GM21526 (cell line): ENCODE results near the gene SPIRE2.

Experiments used
- ATAC-seq: cut with Tn5 transposase; IDR thresholded peaks from one replicate; pipeline ENCODE4 v1.9.1; 2021; ENCODE audit warnings: moderate library complexity; ENCODE audit not compliant: unreplicated experiment, low FRiP score

The SPIRE2 gene

DNA sequence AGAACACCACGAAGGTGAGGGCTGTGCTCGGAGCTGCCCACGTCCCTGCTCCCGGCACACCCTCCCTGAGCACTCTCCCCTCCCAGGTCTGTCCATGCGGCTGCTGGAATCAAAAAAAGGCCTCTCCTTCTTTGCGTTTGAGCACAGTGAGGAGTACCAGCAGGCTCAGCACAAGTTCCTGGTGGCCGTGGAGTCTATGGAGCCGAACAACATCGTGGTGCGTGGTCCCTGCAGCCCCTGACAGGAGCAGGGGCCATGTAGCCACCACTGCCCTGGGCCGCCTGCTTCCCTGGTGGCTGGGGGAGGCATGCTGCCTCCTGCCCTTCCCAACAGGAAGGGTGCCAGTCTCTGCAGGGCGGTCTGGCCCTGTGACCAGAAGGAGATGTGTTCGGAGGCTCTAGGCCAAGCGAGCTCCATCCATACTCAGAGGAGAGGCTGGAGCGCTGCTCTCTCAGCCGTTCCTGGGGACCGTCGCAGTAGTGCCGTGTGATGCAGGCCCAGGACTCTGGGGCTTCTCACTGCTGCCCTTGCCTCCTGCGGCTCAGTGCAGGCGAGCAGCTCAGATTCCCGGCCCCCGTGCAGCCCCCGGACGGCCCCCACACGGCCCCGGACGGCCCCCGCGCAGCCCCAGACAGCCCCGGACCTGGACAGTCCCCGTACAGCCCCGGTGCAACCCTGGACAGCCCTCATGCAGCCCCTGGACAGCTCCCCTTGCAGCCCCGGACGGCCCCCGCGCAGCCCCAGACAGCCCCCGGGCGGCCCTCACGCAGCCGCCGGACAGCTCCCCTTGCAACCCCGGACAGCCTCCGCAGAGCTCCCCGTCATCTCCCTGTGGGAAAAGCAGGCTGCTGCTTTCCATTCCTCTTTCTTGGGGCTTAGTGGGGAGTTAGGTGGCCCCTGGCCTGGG lies 65.6 kb downstream of the SPIRE2 start:
- no peak for ATAC-seq

DNA sequence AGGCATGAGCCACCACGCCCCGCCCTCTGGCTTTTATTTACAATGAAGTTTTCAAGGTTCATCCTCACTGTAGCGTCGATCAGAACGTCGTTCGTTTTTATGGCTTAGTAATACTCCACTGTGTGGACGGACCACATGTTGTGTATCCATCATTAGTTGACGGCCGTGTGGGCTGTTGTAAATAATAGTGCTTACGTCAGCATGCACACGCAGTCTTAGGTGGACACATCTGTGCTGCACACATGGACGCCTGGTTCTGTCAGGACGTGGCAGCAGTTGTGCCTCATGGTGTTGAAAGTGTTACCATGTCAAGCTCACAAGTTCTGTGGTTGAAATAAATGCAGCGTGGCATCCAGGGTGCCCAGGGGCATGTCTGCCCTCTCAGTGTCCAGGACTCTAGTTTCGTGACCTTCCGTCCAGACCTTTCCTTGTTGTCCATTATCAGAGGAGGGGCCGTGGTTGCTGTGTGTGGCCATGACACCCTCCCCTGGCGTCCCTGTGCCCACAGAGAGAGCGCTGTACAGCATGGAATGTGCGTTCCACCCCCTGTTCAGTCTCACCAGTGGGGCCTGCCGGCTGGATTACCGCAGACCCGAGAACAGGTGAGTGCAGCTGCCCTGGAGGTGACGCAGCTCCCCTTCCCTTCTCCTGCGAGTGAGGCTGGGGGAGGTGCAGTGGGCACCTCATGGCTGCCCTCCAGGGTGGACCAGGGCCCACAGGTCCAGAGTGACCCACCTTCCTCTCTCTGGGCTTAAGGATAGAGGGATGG lies 67.4 kb downstream of the SPIRE2 start:
- no peak for ATAC-seq

DNA sequence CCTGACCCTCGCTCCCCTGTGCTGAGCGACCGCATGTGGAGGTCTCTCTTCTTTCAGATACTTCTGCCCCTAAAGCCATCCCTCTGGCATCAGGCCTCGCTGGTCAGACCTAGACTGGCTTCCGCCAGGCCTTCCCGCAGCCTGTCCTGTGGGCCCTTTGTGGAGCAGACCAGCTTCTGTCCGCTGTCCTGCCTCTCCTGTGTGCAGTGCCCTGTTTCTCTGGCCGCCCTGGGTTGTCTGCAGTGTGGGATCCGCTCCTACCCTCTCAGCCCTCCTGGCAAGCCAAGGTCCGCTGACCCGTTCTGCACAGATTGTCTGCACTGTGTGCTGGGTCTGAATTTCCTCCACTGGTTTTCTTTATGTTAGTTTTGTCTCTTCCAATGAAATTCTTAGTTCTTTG lies 68.9 kb downstream of the SPIRE2 start:
- ATAC-seq, result no peak

- ATAC-seq, result no peak
Measured at GRCh38 chr16:89898201-89898967, 70.1 kb downstream of the SPIRE2 start.

DNA sequence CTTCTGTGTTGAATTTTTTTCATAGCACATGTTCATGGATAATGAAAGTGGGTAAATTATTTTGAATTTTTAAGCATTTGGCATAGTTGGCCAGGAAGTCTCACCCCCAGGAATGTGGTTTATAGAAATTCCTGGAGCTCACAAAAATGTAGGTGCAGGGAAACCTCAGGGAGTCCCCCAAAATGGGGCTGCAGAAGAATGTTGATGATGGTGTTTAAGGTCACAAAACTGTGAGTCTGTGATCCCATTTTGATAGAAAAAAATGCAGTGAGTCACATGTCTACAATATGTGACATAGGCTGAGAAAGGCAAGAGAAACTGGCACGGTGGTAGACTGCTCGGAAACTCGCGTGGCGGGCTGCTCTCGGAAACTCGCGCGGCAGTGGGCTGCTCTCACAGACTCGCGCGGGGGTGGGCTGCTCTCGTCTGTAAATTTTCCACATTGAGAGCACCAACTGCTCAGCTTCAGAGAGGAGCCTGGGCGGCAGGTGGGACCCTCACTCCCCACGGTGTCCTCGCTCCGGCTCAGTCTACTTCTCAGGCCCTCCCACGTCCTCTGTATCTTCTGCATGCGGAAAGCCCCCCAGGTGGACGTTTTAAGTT lies 71.7 kb downstream of the SPIRE2 start:
- ATAC-seq, result no peak

DNA sequence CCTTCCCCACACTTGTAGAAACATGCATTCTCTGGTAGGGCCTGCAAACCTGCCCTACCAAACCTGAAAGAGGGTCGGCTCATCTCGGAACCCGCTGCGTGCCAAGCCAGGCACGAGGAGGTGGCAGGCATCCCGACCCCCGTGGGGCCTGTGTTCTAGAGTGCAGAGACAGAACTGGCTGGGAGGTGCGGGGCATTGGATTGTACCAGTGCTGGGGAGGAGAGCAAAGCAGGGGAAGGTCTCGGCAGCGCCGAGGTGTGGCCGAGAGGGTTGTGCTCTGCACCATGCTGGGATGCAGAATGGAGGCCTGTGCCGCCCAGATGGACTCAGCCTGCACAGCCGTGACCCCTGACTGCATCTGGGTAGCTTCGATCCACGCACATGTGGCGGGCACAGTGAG lies 72.6 kb downstream of the SPIRE2 start:
- no peak for ATAC-seq

- no peak for ATAC-seq
Measured at GRCh38 chr16:89902980-89903379, 74.7 kb downstream of the SPIRE2 start.

- no peak for ATAC-seq
Measured at GRCh38 chr16:89903908-89904515, 75.7 kb downstream of the SPIRE2 start.

DNA sequence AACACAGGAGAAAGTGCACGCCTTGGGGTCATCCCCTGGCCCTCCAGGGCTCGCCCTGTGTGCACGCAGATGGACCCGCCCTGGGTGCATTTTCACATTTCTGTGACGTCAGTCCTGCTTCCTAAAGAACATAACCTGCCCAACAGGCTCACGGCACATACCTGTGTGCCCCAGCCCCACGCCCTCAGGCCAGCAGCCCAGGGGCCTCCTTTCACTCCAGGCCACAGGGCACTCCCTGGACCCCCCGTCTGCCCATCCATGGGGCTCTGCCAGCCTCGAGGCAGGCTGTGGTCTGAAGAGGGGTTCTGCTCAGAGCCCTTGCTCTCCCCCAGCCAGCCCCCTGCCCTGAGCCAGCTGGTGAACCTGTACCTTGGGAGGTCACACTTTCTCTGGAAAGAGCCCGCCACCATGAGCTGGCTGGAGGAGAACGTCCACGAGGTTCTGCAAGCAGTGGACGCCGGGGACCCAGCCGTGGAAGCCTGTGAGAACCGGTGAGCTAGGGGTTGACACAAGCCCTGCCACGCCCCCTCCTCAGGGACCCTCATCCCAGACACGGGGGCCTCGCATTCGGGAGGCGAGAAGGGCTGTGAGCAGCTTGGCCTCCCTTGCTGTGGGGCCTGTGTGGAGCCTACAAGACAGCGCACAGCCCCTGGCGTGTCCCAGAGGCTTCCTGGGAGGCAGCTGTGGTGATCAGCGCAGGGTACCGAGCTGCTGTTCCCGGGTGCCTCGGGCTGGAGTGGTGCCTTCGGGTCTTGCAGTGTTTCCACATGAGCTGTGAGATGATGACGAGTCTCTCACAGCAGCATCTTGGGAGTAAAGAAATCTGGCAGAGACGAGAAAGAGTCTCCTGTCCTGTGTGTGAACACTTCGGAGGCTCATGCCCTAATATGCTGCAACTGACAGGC lies 76.6 kb downstream of the SPIRE2 start:
- no peak for ATAC-seq

DNA sequence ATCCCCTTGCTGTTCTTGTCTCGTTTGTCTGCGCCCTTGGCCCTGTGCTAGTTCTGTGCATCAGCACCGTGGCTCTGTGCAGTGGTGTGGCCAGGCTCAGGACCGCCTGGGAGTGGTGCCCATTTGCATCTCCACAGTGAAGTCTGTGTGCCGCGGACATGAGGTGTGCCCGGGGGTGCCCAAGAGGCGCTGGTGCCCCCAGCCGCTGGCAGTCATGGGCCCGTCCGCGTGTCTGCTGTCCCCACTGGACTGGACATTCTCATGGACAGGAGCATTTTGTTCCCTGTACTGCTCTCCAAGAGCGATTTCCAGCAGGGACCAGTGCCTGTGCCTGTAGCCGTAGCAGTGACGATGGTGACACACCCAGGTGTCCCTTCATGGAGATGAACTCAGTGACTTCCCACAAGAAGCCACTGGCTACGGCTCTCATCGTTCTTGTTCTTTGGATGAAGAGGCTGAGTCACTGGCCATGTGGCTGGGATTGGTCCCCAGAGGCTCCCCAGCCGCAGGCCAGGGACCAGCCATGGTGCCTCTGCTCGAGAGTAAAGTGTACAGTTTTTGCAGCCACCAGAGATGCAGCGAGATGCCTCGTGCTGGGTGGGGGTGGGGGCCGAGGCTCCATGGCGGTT lies 77.3 kb downstream of the SPIRE2 start:
- ATAC-seq, result no peak

DNA sequence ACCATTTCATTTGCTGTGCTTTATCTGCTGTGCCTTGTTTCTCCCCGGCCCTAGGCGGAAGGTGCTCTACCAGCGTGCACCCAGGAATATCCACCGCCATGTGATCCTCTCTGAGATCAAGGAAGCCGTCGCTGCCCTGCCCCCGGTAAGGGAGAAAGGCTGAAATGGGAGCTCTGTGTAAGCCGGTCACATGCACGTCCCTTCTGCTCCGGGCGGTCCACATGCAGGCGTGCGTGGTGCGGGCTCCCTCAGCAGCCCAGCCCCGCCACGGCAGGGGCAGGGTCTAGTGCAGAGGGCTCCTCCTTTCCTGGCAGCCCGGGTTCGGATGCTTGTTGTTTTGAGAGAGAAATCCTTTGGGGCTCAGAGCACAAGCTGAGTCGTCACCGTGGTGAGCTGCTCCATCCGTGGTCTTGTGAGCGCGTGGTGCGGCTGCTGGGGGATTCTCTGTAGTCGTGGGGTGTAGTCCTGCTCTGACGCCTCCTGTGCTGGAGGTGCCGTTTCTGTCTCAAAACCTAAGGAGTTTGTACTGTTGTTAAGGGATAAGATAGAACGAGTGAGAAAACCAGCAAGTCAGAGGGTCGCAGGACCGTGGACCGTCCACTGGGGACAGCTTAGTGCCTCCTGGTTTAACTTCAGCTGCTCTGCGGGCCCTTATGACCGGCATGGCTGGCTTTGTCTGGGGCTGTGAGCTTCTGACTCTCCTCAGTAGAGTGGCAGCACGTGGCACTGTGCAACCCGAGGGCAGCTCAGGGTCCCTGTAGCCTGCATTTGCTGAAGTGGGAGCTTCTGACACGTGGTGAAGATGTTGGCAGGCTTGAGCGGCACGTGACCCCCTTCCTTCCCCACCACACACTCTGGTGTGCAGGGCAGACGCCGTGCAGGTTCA lies 78.1 kb downstream of the SPIRE2 start:
- ATAC-seq, result no peak

DNA sequence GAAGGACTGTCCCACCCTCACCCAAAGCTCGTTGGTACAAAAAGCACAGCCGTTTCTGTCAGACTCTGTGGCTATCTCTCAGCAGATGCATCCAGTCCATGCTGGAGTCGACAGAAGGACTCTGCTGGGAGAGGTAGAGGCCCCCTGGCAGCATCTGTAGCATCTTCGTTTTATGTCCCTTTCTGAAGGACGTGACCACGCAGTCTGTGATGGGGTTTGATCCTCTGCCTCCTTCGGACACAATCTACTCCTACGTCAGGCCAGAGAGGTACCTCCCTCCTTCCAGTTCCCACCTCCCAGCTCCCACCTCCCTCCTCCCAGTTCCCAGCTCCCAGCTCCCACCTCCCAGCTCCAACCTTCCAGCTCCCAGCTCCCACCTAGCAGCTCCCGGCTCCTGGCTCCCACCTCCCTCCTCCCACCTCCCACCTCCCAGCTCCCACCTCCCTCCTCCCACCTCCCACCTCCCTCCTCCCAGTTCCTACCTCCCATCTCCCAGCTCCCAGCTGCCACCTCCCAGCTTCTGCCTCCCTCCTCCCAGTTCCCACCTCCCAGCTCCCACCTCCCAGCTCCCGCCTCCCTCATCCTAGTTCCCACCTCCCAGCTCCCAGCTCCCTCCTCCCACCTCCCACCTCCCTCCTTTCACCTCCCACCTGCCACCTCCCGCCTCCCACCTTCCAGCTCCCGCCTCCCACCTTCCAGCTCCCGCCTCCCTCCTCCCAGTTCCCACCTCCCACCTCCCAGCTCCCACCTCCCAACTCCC lies 79.0 kb downstream of the SPIRE2 start:
- no peak for ATAC-seq

DNA sequence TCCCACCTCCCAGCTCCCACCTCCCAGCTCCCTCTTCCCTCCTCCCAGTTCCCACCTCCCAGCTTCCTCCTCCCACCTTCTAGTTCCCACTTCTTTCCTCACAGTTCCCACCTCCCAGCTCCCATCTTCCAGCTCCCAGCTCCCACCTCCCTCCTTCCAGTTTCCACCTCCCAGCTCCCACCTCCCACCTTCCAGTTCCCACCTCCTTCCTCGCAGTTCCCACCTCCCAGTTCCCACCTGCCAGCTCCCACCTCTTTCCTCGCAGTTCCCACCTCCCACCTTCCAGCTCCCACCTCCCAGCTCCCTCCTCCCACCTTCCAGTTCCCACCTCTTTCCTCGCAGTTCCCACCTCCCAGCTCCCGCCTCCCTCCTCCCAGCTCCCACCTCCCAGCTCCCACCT lies 80.0 kb downstream of the SPIRE2 start:
- no peak for ATAC-seq

- peak; percentile 63 for ATAC-seq
Measured at GRCh38 chr16:89909777-89910716, 81.8 kb downstream of the SPIRE2 start.

DNA sequence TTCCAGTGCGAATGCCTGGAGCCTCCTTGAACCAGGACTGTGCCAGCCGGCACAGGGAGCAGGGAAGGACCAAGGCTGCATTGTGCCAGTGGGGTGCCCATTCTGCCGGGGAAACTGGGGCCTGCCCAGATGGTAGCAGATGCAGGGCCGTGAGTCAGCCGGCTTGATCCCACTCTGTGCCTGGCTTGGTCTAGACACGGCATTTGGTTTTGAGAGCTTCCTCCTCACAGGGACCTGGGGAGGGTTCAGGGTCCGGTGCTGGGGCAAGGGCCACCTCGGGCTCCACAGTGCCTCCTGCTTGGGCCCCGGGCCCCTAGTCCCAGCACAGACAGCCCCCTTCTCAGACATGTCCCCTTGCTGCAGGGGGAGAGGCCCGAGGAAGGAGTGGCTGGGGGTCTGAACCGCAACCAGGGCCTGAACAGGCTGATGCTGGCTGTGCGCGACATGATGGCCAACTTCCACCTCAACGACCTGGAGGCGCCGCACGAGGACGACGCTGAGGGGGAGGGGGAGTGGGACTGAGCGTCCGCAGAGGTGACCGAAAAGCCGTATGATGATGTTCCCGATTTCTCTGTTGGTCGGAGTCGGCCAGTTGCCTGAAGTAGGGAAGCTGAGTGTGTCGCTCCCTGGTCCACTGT lies 82.6 kb downstream of the SPIRE2 start:
- no peak for ATAC-seq

GRCh38 chr16:89911375-89911774 lies 83.1 kb downstream of the SPIRE2 start:
- no peak for ATAC-seq
